Measurements from ENCODE around the gene TTC29.
"Not testable (repeated sequence)": the region's sequence is repeated elsewhere in the genome, so short reads cannot be mapped to it uniquely, and the experiment has no call there.

Gene TTC29

GRCh38 chr4:146663968-146664311, 281.7 kb downstream of the TTC29 start:
- DNase-seq = not testable (repeated sequence)

GRCh38 chr4:146661367-146661766, 284.3 kb downstream of the TTC29 start:
- DNase-seq = no peak
